NCI-H1694 (cell line): ENCODE results near the gene IL31RA.

Experiments used
- DNase-seq: peaks from one replicate; lab custom pipeline; 2025; lab: John Stamatoyannopoulos, UW

IL31RA gene

GRCh38 chr5:55903121-55903701 is 52.1 kb downstream of the IL31RA start:
- DNase-seq: no peak

GRCh38 chr5:55904152-55904551 is 53.0 kb downstream of the IL31RA start:
- DNase-seq: no peak

GRCh38 chr5:55905251-55905650 is 54.1 kb downstream of the IL31RA start:
- DNase-seq: no peak

GRCh38 chr5:55907927-55908326 is 56.8 kb downstream of the IL31RA start:
- DNase-seq: no peak

GRCh38 chr5:55908804-55909203 is 57.6 kb downstream of the IL31RA start:
- DNase-seq: no peak

- no peak for DNase-seq
Measured at GRCh38 chr5:55911784-55912653, 60.9 kb downstream of the IL31RA start.

GRCh38 chr5:55913466-55914413 is 62.6 kb downstream of the IL31RA start:
- DNase-seq: no peak

- DNase-seq: no peak
Measured at GRCh38 chr5:55914971-55915370, 63.8 kb downstream of the IL31RA start.

GRCh38 chr5:55915783-55916182 is 64.6 kb downstream of the IL31RA start:
- no peak for DNase-seq

- no peak for DNase-seq
Measured at GRCh38 chr5:55916986-55917385, 65.8 kb downstream of the IL31RA start.

GRCh38 chr5:55917402-55918086 is 66.4 kb downstream of the IL31RA start:
- no peak for DNase-seq

- DNase-seq: no peak
Measured at GRCh38 chr5:55918087-55919035, 67.2 kb downstream of the IL31RA start.

- DNase-seq: no peak
Measured at GRCh38 chr5:55919625-55920024, 68.5 kb downstream of the IL31RA start.

- DNase-seq: no peak
Measured at GRCh38 chr5:55920784-55921183, 69.6 kb downstream of the IL31RA start.

GRCh38 chr5:55921617-55922016 is 70.5 kb downstream of the IL31RA start:
- DNase-seq: no peak

- DNase-seq: no peak
Measured at GRCh38 chr5:55923177-55923771, 72.1 kb downstream of the IL31RA start.

- DNase-seq: no peak
Measured at GRCh38 chr5:55923865-55924500, 72.8 kb downstream of the IL31RA start.

- no peak for DNase-seq
Measured at GRCh38 chr5:55924744-55925143, 73.6 kb downstream of the IL31RA start.

- no peak for DNase-seq
Measured at GRCh38 chr5:55925181-55925580, 74.0 kb downstream of the IL31RA start.

GRCh38 chr5:55925712-55926111 is 74.6 kb downstream of the IL31RA start:
- DNase-seq: no peak
